GM15510 (cell line): ENCODE results near the gene UBASH3B.

Experiments used
- POLR2A ChIP-seq: IDR thresholded peaks from 3 replicates; pipeline ENCODE4 v1.6.1; 2011; ENCODE audit warnings: borderline replicate concordance; ENCODE audit not compliant: insufficient read length; ENCODE audit errors: extremely low read depth

UBASH3B gene

DNA sequence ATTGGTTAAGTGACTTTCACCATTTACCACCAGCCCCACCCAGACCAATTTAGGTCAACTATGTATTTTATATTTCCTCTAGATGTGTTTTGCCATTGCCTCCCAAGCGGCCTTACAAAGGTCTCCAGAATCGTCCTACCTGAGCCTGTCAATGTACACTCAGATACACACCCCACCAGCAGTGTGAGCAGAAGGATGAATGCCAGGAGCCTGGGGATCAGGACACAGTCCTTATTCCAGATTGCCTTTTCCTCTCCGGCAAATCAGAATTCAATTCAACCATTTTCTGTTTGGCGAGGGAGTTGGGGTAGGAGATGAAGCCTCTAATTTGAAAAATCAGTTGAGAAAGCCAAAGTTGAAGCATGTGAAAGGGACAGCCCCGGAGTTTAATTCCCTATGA, 147.4 kb downstream of the UBASH3B start:
- TF ChIP-seq POLR2A = no peak

DNA sequence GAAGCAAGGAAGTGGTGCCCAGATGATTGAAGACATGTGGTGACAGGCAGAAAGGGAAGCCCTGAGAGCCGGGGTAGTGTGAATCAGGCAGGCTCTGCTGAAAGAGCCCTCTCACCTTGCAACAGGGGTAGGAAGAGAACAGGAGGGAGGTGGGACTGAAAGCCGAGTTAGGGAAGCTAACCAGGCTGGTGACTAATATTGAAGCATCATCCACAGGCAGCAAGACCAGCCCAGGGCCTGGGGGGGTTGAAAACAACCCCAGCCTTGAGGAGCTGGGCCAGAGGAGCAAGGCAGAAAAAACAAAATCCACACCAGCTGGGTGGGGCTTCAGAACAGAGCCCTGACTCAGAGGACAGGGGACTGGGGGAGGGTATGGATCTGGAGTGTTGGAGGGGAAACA, 147.8 kb downstream of the UBASH3B start:
- no peak for TF ChIP-seq POLR2A

GRCh38 chr11:122803716-122804115, 148.2 kb downstream of the UBASH3B start:
- no peak for TF ChIP-seq POLR2A

- TF ChIP-seq POLR2A = no peak
Measured at GRCh38 chr11:122804161-122804560, 148.6 kb downstream of the UBASH3B start.

DNA sequence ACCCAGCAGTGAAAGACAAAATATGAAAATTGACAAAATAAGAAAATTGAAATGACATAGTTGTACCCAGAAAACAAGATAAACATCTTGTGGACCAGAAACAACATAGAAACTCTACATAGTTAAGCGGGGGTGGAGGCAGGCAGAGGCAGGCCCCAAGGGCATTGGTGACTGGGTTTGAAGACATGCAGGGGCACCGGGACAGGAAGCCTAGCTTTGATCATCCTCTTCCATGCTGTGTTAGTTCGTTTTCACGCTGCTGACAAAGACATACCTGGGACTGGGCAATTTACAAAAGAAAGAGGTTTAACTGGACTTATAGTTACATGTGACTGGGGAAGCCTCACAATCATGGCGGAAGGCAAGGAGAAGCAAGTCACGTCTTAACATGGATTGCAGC, 149.3 kb downstream of the UBASH3B start:
- TF ChIP-seq POLR2A = no peak

- no peak for TF ChIP-seq POLR2A
Measured at GRCh38 chr11:122807731-122808477, 152.4 kb downstream of the UBASH3B start.

DNA sequence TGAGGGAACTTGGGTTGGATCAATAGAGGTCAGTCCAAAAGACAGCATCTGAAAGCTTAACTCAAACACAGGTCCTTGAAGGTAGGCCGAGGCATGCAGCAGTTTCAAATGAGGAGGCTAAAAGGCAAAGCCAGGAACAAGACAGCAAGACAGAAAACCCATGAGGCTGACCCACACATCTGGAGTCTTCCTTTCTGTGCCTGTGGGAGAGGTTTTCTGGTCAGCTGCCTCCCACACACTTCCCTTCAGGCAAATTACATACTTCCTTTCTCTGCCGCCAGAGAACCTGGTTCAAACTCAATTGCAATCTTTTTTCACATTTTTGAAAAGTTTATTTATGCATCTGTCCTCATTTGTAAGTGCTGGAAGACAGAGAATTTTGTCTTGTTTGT, 153.0 kb downstream of the UBASH3B start:
- no peak for TF ChIP-seq POLR2A

DNA sequence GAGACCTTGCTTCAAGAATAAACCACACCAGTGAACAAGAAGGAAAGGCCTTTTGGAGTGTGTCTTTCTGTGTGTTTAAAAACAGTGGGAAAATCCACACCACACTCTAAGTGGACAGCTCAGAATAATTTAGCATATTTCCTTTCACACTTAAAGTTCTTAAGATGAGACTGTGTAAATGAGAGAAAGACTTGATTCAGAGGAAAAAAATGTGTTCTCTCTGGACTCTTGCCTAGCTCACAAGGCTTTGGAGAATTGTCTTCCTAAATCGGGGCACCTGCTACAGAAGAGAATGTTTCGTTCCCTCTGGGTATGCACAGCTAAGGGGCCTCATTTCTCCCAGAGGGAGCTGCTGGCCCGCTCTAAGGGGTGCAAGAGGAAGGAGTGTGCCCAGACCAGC, 154.3 kb downstream of the UBASH3B start:
- TF ChIP-seq POLR2A = no peak

GRCh38 chr11:122811721-122812120, 156.2 kb downstream of the UBASH3B start:
- TF ChIP-seq POLR2A = no peak

- TF ChIP-seq POLR2A = no peak
Measured at GRCh38 chr11:122812638-122813037, 157.1 kb downstream of the UBASH3B start.

GRCh38 chr11:122813176-122813893, 157.8 kb downstream of the UBASH3B start:
- no peak for TF ChIP-seq POLR2A

DNA sequence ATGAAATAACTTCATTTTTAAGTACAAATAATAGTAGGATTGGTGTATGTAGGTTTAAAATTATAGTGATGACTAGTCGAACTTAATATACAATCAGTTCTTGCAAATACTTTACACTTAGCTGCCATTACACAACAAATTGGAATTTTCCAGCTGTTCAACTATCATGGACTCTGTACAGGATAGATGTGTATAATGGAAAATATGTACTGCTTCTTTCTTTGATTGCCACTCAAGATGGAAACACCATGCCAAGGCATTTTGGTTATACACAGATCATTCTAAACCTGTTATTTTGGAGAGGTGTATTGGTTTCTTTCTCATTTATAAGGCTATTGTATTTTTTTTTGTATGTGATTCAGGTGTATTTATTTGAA, 158.4 kb downstream of the UBASH3B start:
- no peak for TF ChIP-seq POLR2A

GRCh38 chr11:122814401-122814800, 158.9 kb downstream of the UBASH3B start:
- TF ChIP-seq POLR2A = no peak

- no peak for TF ChIP-seq POLR2A
Measured at GRCh38 chr11:122815900-122816299, 160.4 kb downstream of the UBASH3B start.

DNA sequence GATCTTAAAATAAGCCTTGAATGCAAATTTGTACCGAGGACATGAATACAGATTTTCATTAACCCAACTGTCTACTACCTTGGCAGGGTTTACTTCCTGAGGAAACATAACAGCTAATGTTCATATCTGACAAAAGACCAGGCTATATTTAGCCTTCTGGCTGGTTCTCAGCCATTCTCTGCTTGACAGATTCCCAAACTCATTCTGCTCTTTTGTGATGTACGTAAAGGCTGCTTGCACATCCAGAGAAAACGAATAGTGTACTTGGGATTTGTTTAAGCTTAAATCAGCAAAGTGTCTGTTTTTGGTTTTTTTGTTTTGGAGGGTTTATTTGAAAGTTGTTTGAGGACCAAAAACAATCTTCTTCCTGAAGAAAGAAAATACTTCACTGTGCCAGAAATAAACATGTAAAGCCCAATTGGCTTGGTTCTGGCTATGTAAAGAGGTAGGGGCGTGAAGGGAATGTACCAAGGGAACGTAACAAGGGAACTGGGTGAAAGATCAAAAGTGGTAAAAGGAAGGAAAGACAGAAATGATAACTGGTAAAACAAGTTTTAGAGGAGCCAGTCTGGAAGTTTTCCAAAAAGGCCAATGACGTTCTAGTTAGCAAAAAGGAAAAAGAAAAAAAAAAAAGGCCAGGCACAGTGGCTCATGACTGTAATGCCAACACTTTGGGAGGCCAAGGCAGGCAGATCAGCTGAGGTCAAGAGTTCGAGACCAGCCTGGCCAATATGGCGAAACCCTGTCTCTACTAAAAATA, 161.4 kb downstream of the UBASH3B start:
- TF ChIP-seq POLR2A = no peak
